GM12878 (cell line): ENCODE data around the gene ARHGAP45. TPM values are rescaled to one million over a fixed set of nuclear protein-coding genes. Genes with fewer than 3 reads are reported as not detected.
A peak's percentile ranks its signal among the peaks of the same experiment; 100 is the strongest.

Experiments
- ATF7 ChIP-seq: fragments of 450-650 bp; IDR thresholded peaks from 2 replicates; pipeline ENCODE4 v1.6.1; 2016; ENCODE audit warnings: low read depth, mild to moderate bottlenecking
- BCL11A ChIP-seq: IDR thresholded peaks from 2 replicates; pipeline ENCODE4 v1.6.1; 2011; ENCODE audit warnings: low read depth, low read length
- CBX5 ChIP-seq: sonication (generic); IDR thresholded peaks from 2 replicates; pipeline ENCODE4 v1.6.1; 2016; ENCODE audit warnings: low read depth, moderate library complexity, mild to moderate bottlenecking, inconsistent platforms
- CREM ChIP-seq: IDR thresholded peaks from 2 replicates; pipeline ENCODE4 v1.6.1; 2014; ENCODE audit warnings: antibody characterized with exemption, low read depth
- EGR1 ChIP-seq, 2 experiments: IDR thresholded peaks; 1 replicate in 1 of 2; 2 replicates in 1 of 2; pipeline ENCODE4 v1.6.1; 2011 to 2012; ENCODE audit warnings: low read depth in 2 of 2, low read length in 2 of 2, borderline replicate concordance in 1 of 2, mild to moderate bottlenecking in 1 of 2, moderate library complexity in 1 of 2
- EZH2 ChIP-seq: IDR thresholded peaks from 2 replicates; pipeline ENCODE4 v1.6.1; 2012; ENCODE audit warnings: low read depth, mild to moderate bottlenecking, control low read depth, inconsistent platforms, low read length, borderline replicate concordance; ENCODE audit not compliant: control insufficient read depth
- FOXK2 ChIP-seq: fragments of 450-650 bp; IDR thresholded peaks from 2 replicates; pipeline ENCODE4 v1.6.1; 2017; ENCODE audit warnings: mild to moderate bottlenecking, moderate library complexity
- HDAC6 ChIP-seq: fragments of 200-600 bp; sonication (generic); IDR thresholded peaks from one replicate; pipeline ENCODE4 v1.8.0; 2017; ENCODE audit warnings: antibody characterized with exemption; ENCODE audit not compliant: unreplicated experiment
- IRF4 ChIP-seq: IDR thresholded peaks from 2 replicates; pipeline ENCODE4 v1.6.1; 2011; ENCODE audit warnings: low read depth, low read length
- JUND ChIP-seq: IDR thresholded peaks from 2 replicates; pipeline ENCODE4 v1.6.1; 2012; ENCODE audit warnings: low read depth, mild to moderate bottlenecking, low read length, improper control_type of control experiment, moderate library complexity
- LARP7 ChIP-seq: fragments of 450-650 bp; IDR thresholded peaks from 2 replicates; pipeline ENCODE4 v1.6.1; 2017; ENCODE audit warnings: mild to moderate bottlenecking
- MEF2B ChIP-seq: fragments of 450-650 bp; IDR thresholded peaks from 2 replicates; pipeline ENCODE4 v1.6.1; 2018; ENCODE audit warnings: mild to moderate bottlenecking, moderate library complexity; ENCODE audit not compliant: partially characterized antibody, poor library complexity, severe bottlenecking
- MTA2 ChIP-seq: fragments of 450-650 bp; IDR thresholded peaks from 2 replicates; pipeline ENCODE4 v1.6.1; 2016; ENCODE audit warnings: low read depth, mild to moderate bottlenecking, moderate library complexity
- MTA3 ChIP-seq: IDR thresholded peaks from 2 replicates; pipeline ENCODE4 v1.6.1; 2012; ENCODE audit warnings: low read length, inconsistent platforms, borderline replicate concordance
- MXI1 ChIP-seq: fragments of 150-350 bp; IDR thresholded peaks from 2 replicates; pipeline ENCODE4 v1.6.1; 2011; ENCODE audit warnings: low read depth, mild to moderate bottlenecking, inconsistent platforms, low read length, improper control_type of control experiment
- MYB ChIP-seq: fragments of 150-350 bp; IDR thresholded peaks from 2 replicates; pipeline ENCODE4 v1.6.1; 2014; ENCODE audit warnings: mild to moderate bottlenecking, low read depth, low read length, borderline replicate concordance
- NFIC ChIP-seq: IDR thresholded peaks from 2 replicates; pipeline ENCODE4 v1.6.1; 2012; ENCODE audit warnings: low read depth, mild to moderate bottlenecking, inconsistent platforms, low read length, moderate library complexity
- POLR2AphosphoS2 ChIP-seq: IDR thresholded peaks from 2 replicates; pipeline ENCODE4 v1.6.1; 2011; ENCODE audit warnings: low read depth, mild to moderate bottlenecking, low read length, improper control_type of control experiment, moderate library complexity
- RUNX3 ChIP-seq: IDR thresholded peaks from 2 replicates; pipeline ENCODE4 v1.6.1; 2012; ENCODE audit warnings: low read length, inconsistent platforms
- SP1 ChIP-seq: IDR thresholded peaks from one replicate; pipeline ENCODE4 v1.6.1; 2011; ENCODE audit warnings: low read depth, low read length
- TBL1XR1 ChIP-seq: IDR thresholded peaks from 2 replicates; pipeline ENCODE4 v1.6.1; 2012; ENCODE audit warnings: low read depth, low read length, improper control_type of control experiment
- ZBED1 ChIP-seq: IDR thresholded peaks from 2 replicates; pipeline ENCODE4 v1.6.1; 2016; ENCODE audit warnings: borderline replicate concordance
- ZNF217 ChIP-seq: fragments of 450-650 bp; IDR thresholded peaks from 2 replicates; pipeline ENCODE4 v1.6.1; 2017; ENCODE audit warnings: antibody characterized with exemption, mild to moderate bottlenecking
- ZNF384 ChIP-seq: IDR thresholded peaks from 2 replicates; pipeline ENCODE4 v1.6.1; 2012; ENCODE audit warnings: low read depth, mild to moderate bottlenecking, low read length, improper control_type of control experiment, borderline replicate concordance
- polyA plus RNA-seq, 11 experiments: library from polyadenylated mRNA; depleted of rRNA in 4 of 11; unstranded in 6 of 11; stranded (reverse) in 5 of 11; fragments of >200 nt; fragmentation: Nextera tagmentation in 4 of 11; fragmentation: Illumina TruSeq in 1 of 11; extraction: Ambion mirVana in 4 of 11; extraction: Trizol in 1 of 11; gene quantifications; 1 replicate in 1 of 11; 2 replicates in 10 of 11; pipeline versions ENCODE4 v1.2.1 to v1.2.3, GENCODE V29; 2011 to 2016; ENCODE audit warnings: inconsistent platforms in 2 of 11, missing spikeins in 2 of 11, low read depth in 1 of 11
- total RNA-seq, 4 experiments: library from RNA; depleted of rRNA in 3 of 4; stranded (reverse); fragments of >200 nt in 3 of 4; fragmentation: Illumina TruSeq in 1 of 4; extraction: Trizol in 1 of 4; gene quantifications; 2 replicates each; pipeline versions ENCODE4 v1.2.1 to v1.2.3, GENCODE V29; 2013 to 2021
- TF ChIP-seq, protein P1 (sequence below): fragments of 450-650 bp; IDR thresholded peaks from 2 replicates; pipeline ENCODE4 v1.6.1; 2017; ENCODE audit warnings: mild to moderate bottlenecking
- TF ChIP-seq, protein P2 (sequence below): fragments of 450-650 bp; IDR thresholded peaks from 2 replicates; pipeline ENCODE4 v1.6.1; 2017; ENCODE audit warnings: low read depth, mild to moderate bottlenecking, moderate library complexity

ARHGAP45 gene
- total and polyA plus RNA-seq, 10 of the 15 experiments (the other 5 are each of a cell fraction or from before 2014, with no cell fraction given) = 1.4 to 151 (median 59.9) TPM

GRCh38 chr19:1102407-1103131 is 35.6 kb downstream of the ARHGAP45 start (continued):
- TF ChIP-seq, protein P1, sequence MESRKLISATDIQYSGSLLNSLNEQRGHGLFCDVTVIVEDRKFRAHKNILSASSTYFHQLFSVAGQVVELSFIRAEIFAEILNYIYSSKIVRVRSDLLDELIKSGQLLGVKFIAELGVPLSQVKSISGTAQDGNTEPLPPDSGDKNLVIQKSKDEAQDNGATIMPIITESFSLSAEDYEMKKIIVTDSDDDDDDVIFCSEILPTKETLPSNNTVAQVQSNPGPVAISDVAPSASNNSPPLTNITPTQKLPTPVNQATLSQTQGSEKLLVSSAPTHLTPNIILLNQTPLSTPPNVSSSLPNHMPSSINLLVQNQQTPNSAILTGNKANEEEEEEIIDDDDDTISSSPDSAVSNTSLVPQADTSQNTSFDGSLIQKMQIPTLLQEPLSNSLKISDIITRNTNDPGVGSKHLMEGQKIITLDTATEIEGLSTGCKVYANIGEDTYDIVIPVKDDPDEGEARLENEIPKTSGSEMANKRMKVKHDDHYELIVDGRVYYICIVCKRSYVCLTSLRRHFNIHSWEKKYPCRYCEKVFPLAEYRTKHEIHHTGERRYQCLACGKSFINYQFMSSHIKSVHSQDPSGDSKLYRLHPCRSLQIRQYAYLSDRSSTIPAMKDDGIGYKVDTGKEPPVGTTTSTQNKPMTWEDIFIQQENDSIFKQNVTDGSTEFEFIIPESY = no peak
- TF ChIP-seq MEF2B (peak; percentile 61), TBL1XR1 (peak; percentile 73; the same call in 1 of the 2 replicates), NFIC (peak; percentile 65; the same call in 1 of the 2 replicates), BCL11A (peak; percentile 93), ZNF217 (peak; percentile 97), LARP7 (peak; percentile 45; the same call in 1 of the 2 replicates), HDAC6 (no peak), MTA3 (no peak), MYB (no peak), RUNX3 (peak; percentile 71), EZH2 (no peak), IRF4 (peak; percentile 94), CBX5 (no peak), CREM (peak; percentile 76), MTA2 (peak; percentile 86), ATF7 (peak; percentile 79), ZBED1 (peak; percentile 39; the same call in 1 of the 2 replicates), ZNF384 (peak; percentile 95), JUND (peak; percentile 83; the same call in 1 of the 2 replicates), MXI1 (peak; percentile 17; the same call in 1 of the 2 replicates), EGR1 (IDR thresholded peaks at IDR 0.05; ENCODE audit: borderline replicate concordance in 1 of 2, low read depth in 2 of 2, low read length in 2 of 2) (peak in 1 of 2 experiments; percentile 85; a peak in 2 of 3 replicates), FOXK2 (peak; percentile 42; the same call in 1 of the 2 replicates), POLR2AphosphoS2 (no peak), SP1 (peak; percentile 44)
- TF ChIP-seq, protein P2, sequence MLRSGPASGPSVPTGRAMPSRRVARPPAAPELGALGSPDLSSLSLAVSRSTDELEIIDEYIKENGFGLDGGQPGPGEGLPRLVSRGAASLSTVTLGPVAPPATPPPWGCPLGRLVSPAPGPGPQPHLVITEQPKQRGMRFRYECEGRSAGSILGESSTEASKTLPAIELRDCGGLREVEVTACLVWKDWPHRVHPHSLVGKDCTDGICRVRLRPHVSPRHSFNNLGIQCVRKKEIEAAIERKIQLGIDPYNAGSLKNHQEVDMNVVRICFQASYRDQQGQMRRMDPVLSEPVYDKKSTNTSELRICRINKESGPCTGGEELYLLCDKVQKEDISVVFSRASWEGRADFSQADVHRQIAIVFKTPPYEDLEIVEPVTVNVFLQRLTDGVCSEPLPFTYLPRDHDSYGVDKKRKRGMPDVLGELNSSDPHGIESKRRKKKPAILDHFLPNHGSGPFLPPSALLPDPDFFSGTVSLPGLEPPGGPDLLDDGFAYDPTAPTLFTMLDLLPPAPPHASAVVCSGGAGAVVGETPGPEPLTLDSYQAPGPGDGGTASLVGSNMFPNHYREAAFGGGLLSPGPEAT = peak; percentile 79
